CD8-positive, alpha-beta memory T cell (primary cell): ENCODE measurements around the gene ARHGAP8. TPM values are rescaled to one million over a fixed set of nuclear protein-coding genes. Genes with fewer than 3 reads are reported as not detected.
A peak's percentile ranks its signal among the peaks of the same experiment; 100 is the strongest.

Experiments
- CTCF ChIA-PET: fragments of 350-600 bp; sonication (Branson Sonifier 250); formaldehyde crosslinking; loops from one replicate; lab custom pipeline; 2021; ENCODE audit warnings: antibody characterized with exemption; lab: Charles Lee
- POLR2A ChIA-PET: fragments of 350-600 bp; sonication (Branson Sonifier 250); formaldehyde crosslinking; loops from one replicate; lab custom pipeline; 2021; ENCODE audit warnings: antibody characterized with exemption; lab: Charles Lee
- DNase-seq, 5 donors: peaks; one replicate each; pipeline versions ENCODE4 v3.0.0 to v3.0.0-alpha.2; 2020 to 2022; ENCODE audit warnings: mixed read lengths in 1 of 5
- H3K27ac ChIP-seq: one replicate; pipeline ENCODE4 v1.7.0; 2013; ENCODE audit warnings: low read depth, mild to moderate bottlenecking, low read length, moderate library complexity
- H3K27me3 ChIP-seq: 2 replicates; pipeline ENCODE4 v1.7.0; 2013; ENCODE audit warnings: low read length, mild to moderate bottlenecking; ENCODE audit not compliant: insufficient read depth, poor library complexity, severe bottlenecking
- H3K36me3 ChIP-seq: 2 replicates; pipeline ENCODE4 v1.7.0; 2013; ENCODE audit warnings: mild to moderate bottlenecking, low read length, moderate library complexity; ENCODE audit not compliant: insufficient read depth
- H3K4me1 ChIP-seq: 2 replicates; pipeline ENCODE4 v1.7.0; 2013; ENCODE audit warnings: mild to moderate bottlenecking, low read length, moderate library complexity; ENCODE audit not compliant: insufficient read depth
- H3K4me3 ChIP-seq: 2 replicates; pipeline ENCODE4 v1.7.0; 2013; ENCODE audit warnings: mild to moderate bottlenecking, low read length
- H3K9me3 ChIP-seq: 2 replicates; pipeline ENCODE4 v1.7.0; 2013; ENCODE audit warnings: mild to moderate bottlenecking, low read length
- H3K27ac Mint-ChIP-seq, 8 donors: one replicate each; pipeline ENCODE4 v1.8.0; 2020 to 2021; ENCODE audit warnings: mixed read lengths in 8 of 8, mild to moderate bottlenecking in 6 of 8, inconsistent platforms in 3 of 8, moderate library complexity in 3 of 8
- H3K27me3 Mint-ChIP-seq, 2 donors: one replicate each; pipeline ENCODE4 v1.8.0; 2020 to 2021; ENCODE audit warnings: mixed read lengths in 2 of 2, mild to moderate bottlenecking in 1 of 2, moderate library complexity in 1 of 2
- H3K36me3 Mint-ChIP-seq, 3 donors: one replicate each; pipeline ENCODE4 v1.8.0; 2020 to 2021; ENCODE audit warnings: mixed read lengths in 3 of 3, inconsistent platforms in 1 of 3, mild to moderate bottlenecking in 1 of 3
- H3K4me1 Mint-ChIP-seq, 3 donors: one replicate each; pipeline ENCODE4 v1.8.0; 2020 to 2021; ENCODE audit warnings: mixed read lengths in 3 of 3, inconsistent platforms in 1 of 3, mild to moderate bottlenecking in 1 of 3
- H3K4me3 Mint-ChIP-seq, 7 donors: one replicate each; pipeline ENCODE4 v1.8.0; 2020 to 2021; ENCODE audit warnings: mixed read lengths in 7 of 7, mild to moderate bottlenecking in 6 of 7, moderate library complexity in 4 of 7, inconsistent platforms in 2 of 7
- H3K9me3 Mint-ChIP-seq, 5 donors: one replicate each; pipeline ENCODE4 v1.8.0; 2020 to 2022; ENCODE audit warnings: mixed read lengths in 5 of 5, mild to moderate bottlenecking in 3 of 5, moderate library complexity in 2 of 5, inconsistent platforms in 1 of 5
- polyA plus RNA-seq: library from polyadenylated mRNA; unstranded; fragments of 300-500 nt; fragmentation: Illumina TruSeq; gene quantifications from one replicate; pipeline ENCODE4 v1.2.3, GENCODE V29; 2021
- total RNA-seq, 2 experiments: library from RNA; stranded (reverse); gene quantifications; one replicate each; pipeline ENCODE4 v1.2.3, GENCODE V29; 2021

The ARHGAP8 gene
- total and polyA plus RNA-seq, 3 experiments from 2014 or later: 0.42 to 0.49 TPM; not detected in 1

DNA sequence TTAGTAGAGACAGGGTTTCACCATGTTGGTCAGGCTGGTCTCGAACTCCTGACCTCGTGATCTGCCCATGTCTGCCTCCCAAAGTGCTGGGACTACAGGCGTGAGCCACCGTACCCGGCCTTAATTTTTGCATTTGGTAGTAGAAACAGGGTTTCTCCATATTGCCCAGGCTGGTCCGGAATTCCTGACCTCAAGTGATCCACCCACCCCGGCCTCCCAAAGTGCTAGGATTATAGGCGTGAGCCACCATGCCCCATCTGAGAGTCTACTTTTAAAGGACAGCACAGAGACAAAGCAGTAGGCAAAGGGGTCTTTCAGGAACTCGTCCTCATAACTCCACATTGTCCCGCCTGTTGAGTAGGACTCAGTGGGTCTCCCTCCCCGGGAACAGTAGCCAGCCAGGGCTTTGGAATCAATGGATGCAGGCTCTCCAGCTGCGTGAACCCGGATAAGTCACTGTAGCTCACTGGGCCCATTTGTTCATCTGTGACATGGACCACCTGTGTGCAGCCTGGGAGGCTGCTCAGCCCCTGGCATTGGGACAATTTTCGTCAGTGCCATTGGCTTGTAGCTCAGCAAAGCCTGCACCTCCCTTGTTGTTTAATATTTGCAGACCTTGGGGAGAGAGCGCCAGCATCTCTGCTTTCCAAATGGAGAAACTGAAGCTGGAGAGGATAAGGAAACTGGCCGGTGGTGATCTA lies 86.1 kb downstream of the ARHGAP8 start:
- Histone ChIP-seq H3K4me3 (no peak overlapping the region), H3K4me1 (no peaks in the 10 kb centered on the region), H3K36me3 (no peaks in the 10 kb centered on the region), H3K27me3 (no peaks in the 10 kb centered on the region), H3K27ac (no peak overlapping the region), H3K9me3 (no peaks in the 10 kb centered on the region)
- Mint-ChIP-seq H3K27ac (no peak overlapping the region), H3K4me3 (no peak overlapping the region), H3K27me3 (peaks cover 4% of the 10 kb centered on the region in 2 donors), H3K4me1 (no peaks in the 10 kb centered on the region), H3K9me3 (peaks cover 6 to 16% (median 11%) of the 10 kb centered on the region in 5 donors), H3K36me3 (peaks cover 0 to 6% (median 1%) of the 10 kb centered on the region in 3 donors)
- POLR2A ChIA-PET: no interaction called here
- DNase-seq: peak in 1 of 5 donors; percentile 21
- CTCF ChIA-PET: no interaction called here

DNA sequence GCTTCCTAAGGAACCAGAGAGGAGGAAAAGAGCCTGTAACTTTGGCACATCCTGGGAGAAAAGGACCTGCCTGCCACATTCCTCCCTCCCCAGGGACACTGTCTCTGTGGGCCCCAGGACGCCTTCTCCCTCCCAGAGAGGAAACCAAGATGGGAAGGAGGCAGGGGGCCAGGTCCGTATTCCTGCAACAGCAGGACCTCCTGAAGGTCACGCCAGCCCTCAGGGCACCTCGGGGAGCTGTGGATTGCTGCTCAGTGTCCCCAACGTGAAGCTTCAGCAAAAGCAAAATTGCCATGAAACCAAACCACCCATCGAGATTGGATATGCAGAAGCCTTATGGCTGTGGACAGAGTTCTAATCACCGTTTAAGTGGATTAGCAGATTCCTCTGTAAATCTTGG lies 86.7 kb downstream of the ARHGAP8 start:
- no peak for DNase-seq
- POLR2A ChIA-PET: interaction anchor here (0.6 kb wide), 1 partner anchor 873 kb away, joined by 4 read pairs; no protein-coding TSS in a partner anchor
- no peaks in the 10 kb centered on the region for H3K4me1 Mint-ChIP-seq
- no peak overlapping the region for H3K4me3 ChIP-seq
- no peaks in the 10 kb centered on the region for H3K27me3 ChIP-seq
- H3K36me3 Mint-ChIP-seq: peaks cover 0 to 8% (median 1%) of the 10 kb centered on the region in 3 donors
- H3K27ac ChIP-seq: no peak overlapping the region
- H3K9me3 Mint-ChIP-seq: peaks cover 8 to 16% (median 14%) of the 10 kb centered on the region in 5 donors
- no peaks in the 10 kb centered on the region for H3K4me1 ChIP-seq
- H3K36me3 ChIP-seq: no peaks in the 10 kb centered on the region
- CTCF ChIA-PET: no interaction called here
- H3K9me3 ChIP-seq: no peaks in the 10 kb centered on the region
- no peak overlapping the region for H3K27ac Mint-ChIP-seq
- H3K27me3 Mint-ChIP-seq: peaks cover 2 to 4% of the 10 kb centered on the region in 2 donors
- H3K4me3 Mint-ChIP-seq: no peak overlapping the region

DNA sequence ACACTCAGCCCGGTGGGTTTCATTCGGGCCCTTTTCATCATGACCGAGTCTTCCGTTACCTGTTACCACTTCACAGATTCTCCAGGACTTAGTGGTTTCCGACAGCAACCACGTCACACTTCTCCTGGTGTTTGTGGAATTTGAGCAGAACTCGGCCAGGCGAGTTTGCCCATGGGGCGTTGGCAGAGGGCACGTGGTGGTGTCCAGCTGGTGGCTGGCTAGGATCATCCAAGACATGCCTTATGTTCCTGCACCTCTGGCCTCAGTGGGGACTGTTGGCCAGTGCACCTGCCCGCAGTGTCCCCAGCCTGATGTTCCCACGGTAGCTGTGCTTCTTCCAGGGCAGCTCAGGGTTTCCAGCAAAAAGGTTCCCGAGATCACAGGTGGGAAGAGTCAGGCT lies 87.3 kb downstream of the ARHGAP8 start:
- no peak overlapping the region for H3K27ac ChIP-seq
- Mint-ChIP-seq H3K4me3 (no peak overlapping the region), H3K4me1 (no peaks in the 10 kb centered on the region), H3K27ac (no peak overlapping the region), H3K27me3 (peaks cover 2 to 4% of the 10 kb centered on the region in 2 donors), H3K36me3 (peaks cover 0 to 12% (median 0%) of the 10 kb centered on the region in 3 donors), H3K9me3 (peaks cover 7 to 18% (median 13%) of the 10 kb centered on the region in 5 donors)
- H3K9me3 ChIP-seq: no peaks in the 10 kb centered on the region
- POLR2A ChIA-PET: interaction anchor here (0.6 kb wide), 1 partner anchor 873 kb away, joined by 4 read pairs; no protein-coding TSS in a partner anchor
- no peak overlapping the region for H3K4me3 ChIP-seq
- CTCF ChIA-PET: no interaction called here
- no peaks in the 10 kb centered on the region for H3K27me3 ChIP-seq
- H3K4me1 ChIP-seq: no peaks in the 10 kb centered on the region
- no peaks in the 10 kb centered on the region for H3K36me3 ChIP-seq
- DNase-seq: peak in 1 of 5 donors; percentile 23

DNA sequence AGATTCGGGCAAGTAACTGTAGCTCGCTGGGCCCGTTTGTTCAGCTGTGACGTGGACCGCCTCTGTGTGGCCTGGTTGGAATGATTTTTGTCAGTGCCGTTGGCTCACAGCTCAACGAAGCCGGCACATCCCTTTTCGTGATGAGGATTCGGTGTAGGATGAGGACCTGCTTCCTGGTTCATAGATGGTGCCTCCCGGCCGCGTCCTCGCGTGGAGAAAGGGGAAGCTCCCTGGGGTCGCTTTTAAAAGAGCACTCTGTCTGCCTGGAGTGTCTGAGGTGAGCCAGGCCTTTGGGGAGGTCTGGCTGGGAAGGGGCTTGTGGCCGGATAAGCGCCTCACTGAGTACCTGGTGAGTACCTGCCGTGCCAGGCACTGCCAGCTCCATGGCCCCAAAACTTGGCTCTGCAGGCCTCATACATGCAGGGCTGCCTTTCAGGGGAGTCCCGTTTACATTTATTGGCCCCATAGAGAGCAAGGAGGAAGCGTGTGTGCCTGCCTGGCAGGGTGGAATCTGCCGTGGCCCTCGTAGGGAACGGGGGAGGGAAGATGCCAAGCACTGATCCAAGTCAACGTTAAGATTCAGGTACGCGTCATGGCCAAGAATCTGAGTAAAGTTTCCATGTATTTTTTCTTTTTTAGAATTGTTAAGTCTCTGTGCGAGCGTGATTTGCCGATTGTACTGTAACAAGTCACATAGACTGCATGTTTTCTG lies 88.4 kb downstream of the ARHGAP8 start:
- H3K4me1 ChIP-seq: no peaks in the 10 kb centered on the region
- no peak overlapping the region for H3K27ac ChIP-seq
- H3K4me3 ChIP-seq: no peak overlapping the region
- H3K9me3 Mint-ChIP-seq: peaks cover 9 to 19% (median 11%) of the 10 kb centered on the region in 5 donors
- H3K36me3 Mint-ChIP-seq: peaks cover 0 to 12% (median 0%) of the 10 kb centered on the region in 3 donors
- no peaks in the 10 kb centered on the region for H3K36me3 ChIP-seq
- no peaks in the 10 kb centered on the region for H3K9me3 ChIP-seq
- ChIA-PET POLR2A (no interaction called here), CTCF (no interaction called here)
- peaks cover under 1 to 4% of the 10 kb centered on the region in 2 donors for H3K27me3 Mint-ChIP-seq
- no peak overlapping the region for H3K27ac Mint-ChIP-seq
- no peak overlapping the region for H3K4me3 Mint-ChIP-seq
- no peaks in the 10 kb centered on the region for H3K4me1 Mint-ChIP-seq
- H3K27me3 ChIP-seq: no peaks in the 10 kb centered on the region
- DNase-seq: peak in 1 of 5 donors; percentile 20

DNA sequence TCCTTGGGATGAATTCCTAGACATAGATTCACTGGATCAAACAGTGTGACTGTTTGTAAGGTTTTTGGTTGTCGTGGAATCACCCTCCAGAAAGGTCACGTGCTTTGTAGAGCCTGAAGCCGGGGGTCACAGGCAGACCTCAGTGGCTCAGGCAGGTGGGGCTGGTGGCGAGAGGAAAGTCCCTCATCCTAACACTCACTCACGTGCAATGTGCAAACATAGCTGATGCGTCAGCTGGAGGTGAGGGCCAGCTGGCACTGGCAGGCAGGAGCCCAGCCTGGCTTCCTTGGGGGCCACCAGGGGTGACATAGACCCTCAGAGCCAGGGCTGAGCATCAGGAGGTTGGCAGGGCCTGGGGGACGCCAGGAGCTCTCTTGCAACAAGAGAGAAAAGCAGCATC lies 90.0 kb downstream of the ARHGAP8 start:
- H3K27me3 ChIP-seq: no peaks in the 10 kb centered on the region
- ChIA-PET CTCF (no interaction called here), POLR2A (no interaction called here)
- no peaks in the 10 kb centered on the region for H3K4me1 ChIP-seq
- H3K27me3 Mint-ChIP-seq: peaks cover 0 to 4% of the 10 kb centered on the region in 2 donors
- H3K27ac ChIP-seq: no peak overlapping the region
- no peak overlapping the region for H3K4me3 Mint-ChIP-seq
- peak in 1 of 5 donors; percentile 27 for DNase-seq
- H3K9me3 Mint-ChIP-seq: peaks cover 8 to 16% (median 10%) of the 10 kb centered on the region in 5 donors
- H3K27ac Mint-ChIP-seq: no peak overlapping the region
- H3K36me3 ChIP-seq: no peaks in the 10 kb centered on the region
- H3K9me3 ChIP-seq: no peaks in the 10 kb centered on the region
- H3K36me3 Mint-ChIP-seq: peaks cover 0 to 9% (median 0%) of the 10 kb centered on the region in 3 donors
- H3K4me3 ChIP-seq: no peak overlapping the region
- H3K4me1 Mint-ChIP-seq: no peaks in the 10 kb centered on the region

DNA sequence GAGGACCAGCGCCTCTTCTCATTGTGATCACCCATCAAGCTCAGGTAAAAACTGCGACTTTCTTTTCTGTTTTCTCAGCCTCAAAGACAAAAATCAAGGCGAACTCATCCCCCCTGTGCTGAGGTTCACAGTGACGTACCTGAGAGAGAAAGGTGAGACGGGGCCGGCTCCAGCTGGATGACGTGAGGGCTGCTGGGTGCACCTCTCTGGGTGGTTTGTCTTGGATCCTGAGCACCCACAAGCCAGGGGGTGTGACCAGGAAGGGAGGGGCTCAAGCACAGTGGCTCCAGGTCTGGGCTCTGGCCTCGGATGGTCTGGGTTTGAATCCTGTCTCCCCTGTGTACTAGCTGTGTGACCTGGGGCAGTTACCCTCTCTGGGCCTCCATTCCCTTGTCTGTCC lies 92.8 kb downstream of the ARHGAP8 start:
- H3K4me1 ChIP-seq: no peaks in the 10 kb centered on the region
- no peak overlapping the region for H3K4me3 ChIP-seq
- peak in 1 of 5 donors; percentile 27 for DNase-seq
- H3K27me3 ChIP-seq: no peaks in the 10 kb centered on the region
- ChIA-PET CTCF (no interaction called here), POLR2A (no interaction called here)
- no peaks in the 10 kb centered on the region for H3K4me1 Mint-ChIP-seq
- no peak overlapping the region for H3K27ac ChIP-seq
- H3K9me3 ChIP-seq: no peaks in the 10 kb centered on the region
- peaks cover 8 to 16% (median 10%) of the 10 kb centered on the region in 5 donors for H3K9me3 Mint-ChIP-seq
- H3K4me3 Mint-ChIP-seq: no peak overlapping the region
- H3K27me3 Mint-ChIP-seq: peaks cover 0 to 3% of the 10 kb centered on the region in 2 donors
- no peaks in the 10 kb centered on the region for H3K36me3 ChIP-seq
- peaks cover 0 to 9% (median 0%) of the 10 kb centered on the region in 3 donors for H3K36me3 Mint-ChIP-seq
- no peak overlapping the region for H3K27ac Mint-ChIP-seq

DNA sequence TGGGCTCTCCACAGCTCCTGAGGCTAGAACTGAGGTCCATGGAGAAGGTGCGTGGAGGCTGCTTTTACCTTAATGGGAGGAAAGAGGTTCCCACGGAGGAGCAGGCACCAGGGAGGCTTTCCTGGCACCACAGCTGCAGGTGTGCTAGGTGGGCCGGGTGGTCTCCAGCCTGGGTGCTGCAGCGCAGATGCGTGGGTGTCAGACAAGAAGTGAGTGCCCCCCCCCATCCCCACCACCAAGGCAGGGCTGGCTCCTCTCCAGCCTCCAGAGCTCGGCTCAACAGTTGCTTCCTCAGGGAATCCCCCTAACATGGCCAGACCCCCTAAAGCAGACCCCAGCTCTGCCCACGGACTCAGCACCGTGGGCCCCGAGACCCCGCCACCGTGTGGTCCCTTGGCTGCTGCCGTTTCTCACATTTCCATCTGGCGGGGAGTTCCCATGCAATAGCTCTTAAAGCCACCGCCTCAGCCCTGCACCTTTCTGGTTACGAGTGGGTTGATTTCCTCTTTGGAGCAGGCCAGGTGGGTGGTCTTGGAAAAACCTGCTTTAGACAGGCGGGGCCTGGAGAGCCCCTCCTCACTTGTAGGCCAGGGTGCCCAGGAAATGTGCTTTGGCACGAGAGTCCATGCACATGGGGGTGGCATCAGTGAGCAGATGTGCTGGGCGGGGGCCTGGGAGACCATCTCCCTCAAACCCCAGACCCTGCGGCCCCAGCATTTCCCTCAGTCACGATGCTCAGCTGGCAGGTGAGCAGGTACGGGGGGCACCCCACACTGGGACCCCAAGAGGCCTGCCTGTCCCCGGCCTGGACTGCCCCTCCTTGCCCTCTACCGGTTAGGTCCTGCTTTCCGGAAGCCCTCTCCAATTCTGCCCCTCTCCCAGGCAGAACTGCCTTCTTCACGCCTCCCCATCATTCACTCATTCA lies 93.7 kb downstream of the ARHGAP8 start:
- Histone ChIP-seq H3K36me3 (no peaks in the 10 kb centered on the region), H3K27ac (no peak overlapping the region), H3K27me3 (no peaks in the 10 kb centered on the region), H3K4me3 (no peak overlapping the region), H3K4me1 (no peaks in the 10 kb centered on the region), H3K9me3 (no peaks in the 10 kb centered on the region)
- Mint-ChIP-seq H3K36me3 (peaks cover 0 to 9% (median 0%) of the 10 kb centered on the region in 3 donors), H3K4me3 (no peak overlapping the region), H3K4me1 (no peaks in the 10 kb centered on the region), H3K27me3 (no peaks in the 10 kb centered on the region), H3K27ac (no peak overlapping the region), H3K9me3 (peaks cover 8 to 16% (median 10%) of the 10 kb centered on the region in 5 donors)
- peak in 1 of 5 donors; percentile 37 for DNase-seq
- ChIA-PET POLR2A (no interaction called here), CTCF (no interaction called here)
